Left lobe of liver (tissue), 2 donors: Measurements from ENCODE around the gene GRWD1. TPM values are rescaled to one million over a fixed set of nuclear protein-coding genes. Genes with fewer than 3 reads are reported as not detected.

Experiments
- ATAC-seq: fragments of 200-7000 bp; cut with Tn5 transposase; one replicate; pipeline ENCODE4 v1.9.1; 2020; ENCODE audit warnings: mild to moderate bottlenecking, moderate library complexity
- DNase-seq: peaks from one replicate; pipeline ENCODE4 v3.0.0-alpha.2; 2020; ENCODE audit warnings: low spot score
- total RNA-seq: library from RNA; stranded (reverse); gene quantifications from one replicate; pipeline ENCODE4 v1.2.1, GENCODE V29; 2021
- donor health status: DM: no; HTN: no; CAD: no; lungs with moderate emphysema.
- donor health status: DM: no; HTN: yes; CAD: no.

The GRWD1 gene
- total RNA-seq, 1 donor from 2014 or later = 16.0 TPM

DNA sequence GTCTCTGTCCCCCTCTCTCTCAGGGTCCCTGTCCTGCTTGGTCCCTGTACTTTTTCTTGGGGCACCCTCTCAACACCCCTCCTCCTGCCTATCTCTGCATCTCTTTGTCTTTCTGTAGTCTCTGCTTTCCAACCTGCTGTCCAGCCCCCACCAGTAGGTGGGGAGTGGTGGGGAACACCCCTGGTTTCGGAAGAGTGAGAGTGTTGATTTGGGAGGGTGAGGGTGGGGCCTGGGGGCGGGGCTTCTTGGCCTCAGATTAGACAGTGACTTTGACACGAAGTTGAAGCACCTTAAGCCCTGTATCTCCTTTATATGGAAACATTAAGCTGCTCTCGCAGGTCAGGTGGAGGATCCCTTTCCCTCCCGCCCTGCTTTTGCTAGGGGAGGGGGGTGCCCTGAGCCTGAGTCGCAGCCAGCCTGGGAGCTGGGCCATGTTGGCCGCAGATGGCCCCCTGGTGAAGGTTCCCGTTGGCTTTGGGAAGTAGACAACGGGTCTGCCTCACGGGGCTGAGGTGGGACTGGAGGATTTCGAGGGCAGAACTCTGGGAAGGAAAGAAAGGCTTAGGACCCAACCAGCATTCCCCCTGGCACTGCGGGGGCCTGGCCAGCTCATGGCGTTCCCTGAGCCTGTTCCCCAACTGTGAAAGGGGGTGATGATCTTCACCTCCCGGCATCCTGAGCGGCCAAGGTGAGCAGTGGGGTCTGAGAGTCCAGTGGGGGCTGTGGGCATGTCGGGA, 9.6 kb downstream of the GRWD1 start, which contains the start of gene KCNJ14:
Gene KCNJ14 (plus strand): TSS at position 404 of the 737 bp plus-strand sequence. CDS start 6,151 bp downstream, outside the sequence.
- no peak for ATAC-seq
- DNase-seq = no peak

DNA sequence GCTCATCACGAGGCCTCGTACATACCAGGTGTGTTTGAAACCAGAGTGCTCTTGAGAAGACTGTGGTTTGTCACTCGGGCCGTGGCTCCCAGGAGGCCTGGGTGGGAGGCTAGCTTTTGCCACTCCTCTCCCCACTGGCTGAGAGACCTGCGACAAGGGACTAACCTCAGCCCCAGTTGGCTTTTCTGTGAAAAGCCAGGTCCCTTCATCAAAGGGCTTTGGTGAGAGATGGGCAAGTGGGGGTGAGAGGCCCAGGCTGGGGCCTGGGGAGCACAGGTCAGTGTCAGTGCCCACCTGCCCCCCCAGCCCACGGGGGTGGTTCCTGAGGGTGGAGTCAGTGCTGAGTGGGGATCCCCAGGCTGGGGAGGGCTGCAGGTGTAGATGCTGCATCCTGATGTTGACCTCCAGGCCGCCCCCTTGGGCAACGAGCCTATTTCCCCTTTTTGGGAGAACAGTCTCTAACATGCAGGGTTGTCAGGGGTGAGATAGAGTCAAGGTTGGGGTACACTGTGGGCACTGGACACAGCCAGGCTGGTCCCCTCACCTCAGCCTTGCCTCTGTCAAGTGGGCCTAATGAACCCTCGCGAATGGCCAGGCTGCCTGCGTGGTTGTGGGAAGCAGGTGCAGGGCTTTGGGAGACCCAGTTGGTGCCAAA, 10.3 kb downstream of the GRWD1 start:
- no peak for DNase-seq
- no peak for ATAC-seq

DNA sequence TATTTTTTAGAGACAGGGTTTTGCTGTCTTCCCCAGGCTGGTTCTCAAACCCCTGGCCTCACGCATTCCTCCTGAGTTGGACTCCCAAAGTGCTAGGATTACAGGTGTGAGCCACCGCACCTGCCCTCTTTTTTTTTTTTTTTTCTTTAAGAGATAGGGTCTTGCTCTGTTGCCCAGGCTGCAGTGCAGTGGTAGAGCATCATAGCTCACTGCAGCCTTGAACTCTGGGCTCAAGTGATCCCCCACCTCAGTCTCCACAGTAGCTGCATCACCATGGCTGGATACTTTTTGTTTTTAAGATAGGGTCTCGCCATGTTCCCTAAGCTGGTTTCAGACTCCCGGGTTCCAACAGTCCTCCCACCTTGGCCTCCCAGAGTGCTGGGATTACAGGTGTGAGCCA, 11.1 kb downstream of the GRWD1 start:
- no peak for ATAC-seq
- no peak for DNase-seq

DNA sequence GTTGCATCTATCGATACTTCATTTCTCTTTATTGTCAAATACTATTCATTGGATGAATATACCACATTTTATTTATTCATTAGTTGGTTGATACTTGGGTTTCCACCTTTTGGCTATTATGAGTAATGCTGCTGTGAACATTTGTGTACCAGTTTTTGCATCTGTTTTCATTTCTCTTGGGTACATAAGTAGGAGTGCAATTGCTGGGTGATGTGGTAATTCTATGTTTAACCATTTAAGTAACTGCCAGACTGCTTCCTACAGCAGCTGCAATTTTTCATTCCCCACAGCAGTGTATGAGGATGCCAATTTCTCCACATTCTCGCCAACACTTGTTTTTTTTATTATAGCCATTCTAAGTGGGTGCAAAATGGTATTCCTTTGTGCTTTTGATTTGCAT, 12.2 kb downstream of the GRWD1 start:
- DNase-seq = no peak
- ATAC-seq = no peak

DNA sequence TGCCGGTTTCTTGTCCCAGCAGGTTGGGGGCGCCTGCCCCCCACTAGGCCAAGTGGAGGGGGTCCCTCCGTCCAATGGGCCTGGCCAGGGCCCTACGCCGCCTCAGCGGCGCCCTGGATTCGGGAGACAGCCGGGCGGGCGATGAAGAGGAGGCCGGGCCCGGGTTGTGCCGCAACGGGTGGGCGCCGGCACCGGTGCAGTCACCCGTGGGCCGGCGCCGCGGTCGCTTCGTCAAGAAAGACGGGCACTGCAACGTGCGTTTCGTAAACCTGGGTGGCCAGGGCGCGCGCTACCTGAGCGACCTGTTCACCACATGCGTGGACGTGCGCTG, 15.8 kb downstream of the GRWD1 start:
- ATAC-seq (no peak), DNase-seq (no peak)

DNA sequence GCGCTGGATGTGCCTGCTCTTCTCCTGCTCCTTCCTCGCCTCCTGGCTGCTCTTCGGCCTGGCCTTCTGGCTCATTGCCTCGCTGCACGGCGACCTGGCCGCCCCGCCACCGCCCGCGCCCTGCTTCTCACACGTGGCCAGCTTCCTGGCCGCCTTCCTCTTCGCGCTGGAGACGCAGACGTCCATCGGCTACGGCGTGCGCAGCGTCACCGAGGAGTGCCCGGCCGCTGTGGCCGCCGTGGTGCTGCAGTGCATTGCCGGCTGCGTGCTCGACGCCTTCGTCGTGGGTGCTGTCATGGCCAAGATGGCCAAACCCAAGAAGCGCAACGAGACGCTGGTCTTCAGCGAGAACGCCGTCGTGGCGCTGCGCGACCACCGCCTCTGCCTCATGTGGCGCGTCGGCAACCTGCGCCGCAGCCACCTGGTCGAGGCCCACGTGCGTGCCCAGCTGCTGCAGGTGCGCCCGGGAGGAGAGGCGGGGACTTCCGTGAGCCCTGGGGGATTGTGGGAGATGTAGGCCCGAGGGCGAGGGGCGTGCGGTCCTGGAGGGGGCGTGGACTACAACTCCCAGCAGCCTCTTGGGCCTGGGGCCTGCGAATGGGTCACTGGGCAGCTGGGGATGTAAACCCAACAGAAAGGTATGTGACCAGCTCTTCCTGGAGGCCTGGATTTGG, 16.3 kb downstream of the GRWD1 start:
- DNase-seq (no peak), ATAC-seq (no peak)

DNA sequence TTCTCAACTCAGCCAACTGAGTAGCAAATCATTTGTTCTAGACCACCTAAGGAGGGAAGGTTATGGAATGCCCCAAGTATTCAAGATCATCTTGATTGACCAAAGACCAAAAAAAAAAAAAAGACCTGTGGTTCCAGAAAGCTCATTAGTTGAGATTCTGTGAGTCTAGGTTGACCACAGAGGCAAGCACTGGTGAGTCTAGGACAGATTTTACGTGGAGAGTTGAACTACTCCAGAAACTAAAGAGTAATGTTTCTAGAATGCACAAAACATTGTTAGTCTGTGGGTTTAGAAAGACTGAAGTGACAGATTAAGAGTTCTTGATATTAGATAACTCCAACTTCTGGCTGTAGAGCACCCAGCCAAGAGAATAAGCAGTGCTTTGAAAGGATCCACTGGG, 19.4 kb downstream of the GRWD1 start:
- ATAC-seq = no peak
- no peak for DNase-seq

DNA sequence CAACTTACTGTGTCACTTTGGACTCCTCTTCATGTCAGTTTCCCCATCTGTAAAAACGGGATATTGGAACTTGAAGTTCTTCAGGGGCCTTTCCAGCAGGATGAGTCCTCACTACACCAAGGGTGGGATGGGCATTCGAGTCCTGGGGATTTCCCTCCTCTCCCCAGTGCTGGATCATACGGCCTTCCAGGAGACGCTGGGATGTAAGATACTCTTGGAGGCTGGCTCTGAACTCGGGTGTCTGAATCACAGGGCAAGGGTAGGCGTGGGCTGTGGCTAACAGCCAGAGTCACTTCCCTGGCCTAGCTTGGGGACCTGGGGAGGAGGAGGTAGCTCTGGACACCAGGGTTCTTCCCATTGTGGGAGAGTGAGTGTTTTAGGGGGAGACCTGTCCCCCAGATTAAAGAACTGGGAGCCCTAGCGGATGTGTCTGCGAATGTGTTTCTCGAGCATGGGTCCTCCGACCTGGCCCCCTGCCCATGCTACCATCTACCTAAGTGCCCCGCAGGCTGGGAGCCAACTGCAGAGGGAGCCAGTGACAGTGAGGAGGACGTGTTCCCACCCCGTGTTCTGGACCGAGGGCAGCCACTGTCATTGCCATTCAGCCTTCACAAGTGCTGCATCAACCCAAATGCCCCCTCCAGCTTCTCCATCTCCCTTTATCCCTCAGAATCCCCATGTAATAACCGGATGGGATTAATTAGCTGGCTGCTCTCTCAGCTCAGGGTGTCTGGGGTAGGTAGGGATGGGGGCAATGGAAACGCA, 21.0 kb downstream of the GRWD1 start:
- no peak for DNase-seq

DNA sequence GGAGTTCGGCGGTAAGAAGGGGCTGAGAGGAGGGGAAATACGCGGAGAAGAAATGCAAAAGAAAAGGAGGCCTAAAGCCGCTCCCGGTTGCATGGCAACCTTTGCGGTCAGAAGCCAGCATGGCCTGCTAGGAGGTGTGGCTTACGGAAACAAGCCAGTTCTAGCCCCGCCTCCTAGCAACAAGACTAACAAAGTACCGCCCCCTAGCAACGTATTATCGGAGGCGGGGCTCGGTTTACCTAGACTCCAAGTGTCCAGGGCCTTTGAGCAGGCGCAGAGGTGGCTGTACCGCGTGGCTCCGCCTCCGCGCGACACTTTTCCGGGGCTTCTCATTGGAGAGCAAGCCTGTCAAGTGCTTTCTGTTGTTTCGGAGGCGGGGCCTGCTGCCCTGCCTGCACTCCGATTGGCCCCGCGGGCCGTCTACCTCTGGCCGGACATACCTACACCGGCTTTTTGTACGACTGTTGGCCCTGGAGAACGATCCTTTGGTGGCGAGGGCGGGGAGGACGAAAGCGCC, 23.0 kb downstream of the GRWD1 start:
- ATAC-seq (peak; percentile 91), DNase-seq (peak; percentile 100)

More for the DNA sequence above, 21.0 kb downstream of the GRWD1 start:
- no peak for ATAC-seq

DNA sequence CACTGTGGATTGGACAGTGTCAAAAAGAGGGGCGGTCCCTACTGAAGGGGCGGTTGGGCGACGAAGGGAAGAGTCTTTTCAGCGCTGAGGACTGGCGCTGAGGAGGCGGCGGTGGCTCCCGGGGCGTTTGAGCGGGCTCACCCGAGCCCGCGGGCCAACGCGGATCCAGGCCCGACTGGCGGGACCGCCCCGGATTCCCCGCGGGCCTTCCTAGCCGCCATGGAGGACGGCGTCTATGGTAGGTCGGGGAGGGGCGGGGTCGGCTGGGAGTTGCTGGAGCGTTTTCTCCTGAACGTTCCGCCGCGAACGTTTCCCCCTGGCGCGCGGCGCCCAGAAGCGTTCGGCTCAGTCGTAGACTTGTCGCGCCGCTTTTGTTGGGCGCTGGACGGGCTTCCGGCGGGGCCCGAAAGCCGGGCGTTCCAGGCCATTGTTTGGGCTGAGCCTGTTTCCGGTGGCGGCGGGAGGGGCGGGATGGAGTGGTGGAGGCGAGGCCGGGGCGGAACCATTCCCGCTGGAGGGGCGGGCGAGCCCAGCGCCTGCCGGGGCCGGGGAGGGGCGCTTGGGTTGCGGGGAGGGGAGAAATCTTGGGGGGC, 23.6 kb downstream of the GRWD1 start, which contains the start of gene CYTH2:
Gene CYTH2 (plus strand): TSS at position 81 of the 593 bp plus-strand sequence. CDS start 139 bp downstream, at position 220.
- peak; percentile 81 for DNase-seq
- peak; percentile 63 for ATAC-seq

DNA sequence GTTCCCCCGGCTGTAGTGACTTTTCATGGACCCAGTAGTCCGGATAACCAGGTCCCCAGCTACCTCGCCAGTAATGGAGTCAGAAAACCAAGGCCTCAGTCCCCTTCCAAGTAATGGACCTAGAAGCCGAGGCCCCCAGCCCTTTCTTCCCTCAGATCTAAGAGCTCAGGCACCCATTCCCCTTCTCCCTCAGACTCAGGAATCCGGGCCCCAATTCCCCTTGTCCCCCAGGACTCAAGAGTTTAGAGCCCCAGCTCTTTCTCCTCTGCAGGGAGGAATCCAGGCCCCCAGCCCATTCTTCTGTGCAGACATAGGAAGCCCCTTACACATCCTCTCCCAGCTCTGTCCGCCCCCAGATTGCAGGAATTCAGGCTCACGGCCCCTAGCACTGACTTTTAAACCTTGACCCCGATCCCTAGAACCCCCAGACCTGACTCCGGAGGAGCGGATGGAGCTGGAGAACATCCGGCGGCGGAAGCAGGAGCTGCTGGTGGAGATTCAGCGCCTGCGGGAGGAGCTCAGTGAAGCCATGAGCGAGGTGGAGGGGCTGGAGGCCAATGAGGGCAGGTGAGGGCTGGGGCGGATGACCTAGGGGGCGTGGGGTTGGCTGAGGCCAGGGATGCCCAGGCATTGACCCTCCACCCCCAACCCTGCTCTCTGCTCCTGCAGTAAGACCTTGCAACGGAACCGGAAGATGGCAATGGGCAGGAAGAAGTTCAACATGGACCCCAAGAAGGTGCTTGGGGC, 24.3 kb downstream of the GRWD1 start:
- DNase-seq (no peak), ATAC-seq (no peak)

DNA sequence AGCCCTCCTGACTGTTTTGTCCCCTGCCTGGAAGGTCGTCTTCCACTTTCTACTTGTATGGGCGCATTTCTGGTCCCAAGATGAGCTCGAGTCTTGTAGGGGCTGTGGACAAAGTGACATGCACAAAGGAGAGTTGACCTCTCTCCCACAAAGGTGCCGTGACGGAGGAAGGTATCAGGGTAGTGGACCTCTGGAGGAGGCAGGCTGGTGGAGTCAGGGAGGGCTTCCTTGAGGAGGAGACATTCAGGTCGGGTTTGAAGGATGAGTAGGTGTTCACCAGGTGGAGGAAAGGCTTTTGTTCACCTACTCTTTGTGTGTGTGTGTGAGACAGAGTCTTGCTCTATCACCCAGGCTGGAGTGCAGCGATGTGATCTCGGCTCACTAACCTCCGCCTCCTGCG, 25.1 kb downstream of the GRWD1 start:
- ATAC-seq (no peak), DNase-seq (no peak)

DNA sequence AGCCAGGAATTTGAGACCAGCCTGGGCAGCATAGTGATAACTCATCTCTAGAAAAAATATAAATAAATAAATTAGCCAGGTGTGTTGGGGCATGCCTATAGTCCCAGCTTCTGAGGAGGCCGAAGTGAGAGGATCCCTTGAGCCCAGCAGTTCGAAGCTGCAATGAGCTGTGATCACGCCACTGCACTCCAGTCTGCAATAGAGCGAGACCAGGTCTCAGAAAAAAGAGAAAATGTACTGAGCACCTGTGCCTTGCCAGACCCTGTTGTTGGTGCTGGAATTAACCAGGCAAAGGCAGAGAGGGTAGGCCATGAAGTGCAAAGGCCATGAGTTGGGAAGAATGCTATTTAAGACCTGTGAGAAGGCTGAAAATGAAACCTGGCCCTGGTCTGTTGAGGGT, 26.1 kb downstream of the GRWD1 start:
- DNase-seq (no peak), ATAC-seq (no peak)

DNA sequence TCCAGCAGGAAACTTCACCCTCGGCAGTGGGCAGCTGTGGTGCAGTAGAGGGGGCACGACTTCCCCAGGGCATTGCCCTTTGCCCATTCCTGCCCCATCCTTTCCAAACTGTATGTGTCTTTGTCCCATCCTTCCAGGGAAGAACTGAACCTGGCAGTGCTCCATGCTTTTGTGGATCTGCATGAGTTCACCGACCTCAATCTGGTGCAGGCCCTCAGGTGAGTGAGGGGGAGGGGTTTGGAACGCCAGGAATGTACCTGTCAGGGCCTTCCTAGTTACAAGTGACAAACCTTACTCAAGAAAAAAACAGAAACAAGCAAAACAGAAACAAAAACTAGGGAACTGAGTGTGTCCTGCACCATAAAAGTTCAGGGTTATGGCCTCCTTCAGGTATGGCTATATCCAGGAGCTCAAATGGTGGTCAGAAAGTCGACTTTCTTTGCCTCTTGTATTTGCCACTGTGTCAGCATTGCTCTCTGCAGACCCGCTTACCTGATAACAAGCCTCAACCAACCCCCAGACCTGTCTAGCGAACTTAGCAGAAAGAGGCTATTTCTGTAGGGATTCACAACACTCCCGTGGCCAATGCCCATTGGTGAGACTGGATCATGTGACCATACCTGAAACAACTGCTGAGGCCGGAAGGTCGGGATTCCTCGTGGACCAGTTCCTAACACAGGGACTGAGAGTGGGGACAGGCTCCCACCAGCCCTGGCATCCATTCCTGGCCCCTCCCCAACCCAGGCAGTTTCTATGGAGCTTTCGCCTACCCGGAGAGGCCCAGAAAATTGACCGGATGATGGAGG, 27.6 kb downstream of the GRWD1 start:
- DNase-seq (no peak), ATAC-seq (no peak)

DNA sequence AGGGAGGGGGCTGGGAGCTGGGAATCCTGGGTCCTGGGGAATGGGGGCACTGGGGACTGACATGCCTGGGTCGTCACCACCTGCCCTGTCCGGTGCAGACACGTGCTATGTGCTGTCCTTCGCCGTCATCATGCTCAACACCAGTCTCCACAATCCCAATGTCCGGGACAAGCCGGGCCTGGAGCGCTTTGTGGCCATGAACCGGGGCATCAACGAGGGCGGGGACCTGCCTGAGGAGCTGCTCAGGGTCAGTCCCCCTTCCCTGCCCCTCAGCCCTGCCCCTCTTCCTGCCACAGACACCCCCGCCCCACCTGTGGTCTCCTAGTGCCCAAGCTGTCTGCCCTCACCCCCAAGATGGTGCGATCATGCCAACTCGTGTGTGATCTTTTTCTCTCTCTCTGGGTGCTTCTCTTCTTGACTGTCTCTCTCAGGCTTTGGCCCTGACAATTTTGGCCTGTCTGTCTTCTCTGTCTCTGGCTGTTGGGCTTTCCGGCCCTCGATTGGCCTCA, 28.4 kb downstream of the GRWD1 start:
- DNase-seq = no peak
- no peak for ATAC-seq

DNA sequence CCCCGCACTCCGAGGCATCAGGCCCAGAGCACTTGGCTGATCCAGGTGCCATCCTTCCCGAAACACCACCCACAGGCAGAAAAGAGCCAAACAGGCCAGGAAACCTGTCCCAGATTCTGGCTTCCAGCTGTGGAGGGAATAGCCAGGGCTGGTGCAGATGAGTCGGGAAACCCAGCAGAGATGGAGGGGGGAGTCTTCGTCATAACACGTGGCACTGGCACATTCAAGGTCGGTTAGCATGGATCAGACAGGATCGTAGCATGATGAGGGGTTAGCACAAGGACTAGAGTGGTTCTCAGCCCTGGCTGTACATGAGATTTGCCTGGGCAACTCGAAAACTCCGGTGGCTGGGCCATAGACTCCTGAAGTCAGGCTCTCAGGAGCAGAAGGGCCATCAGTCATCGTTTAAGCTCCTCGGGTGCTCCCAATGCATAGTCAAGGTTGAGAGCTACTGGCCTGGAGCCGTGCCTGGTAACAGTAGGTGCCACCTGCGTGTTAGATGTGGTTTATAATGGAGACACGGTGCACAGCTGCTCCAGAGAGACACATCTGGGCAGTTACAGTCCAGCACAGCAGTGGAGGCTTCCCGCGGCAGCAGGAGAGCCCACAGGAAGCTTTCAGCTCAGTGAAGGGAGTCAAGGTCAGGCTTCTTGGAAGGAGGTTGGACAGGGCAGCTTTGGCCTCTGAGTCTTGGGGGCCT, 29.7 kb downstream of the GRWD1 start:
- no peak for ATAC-seq
- DNase-seq = no peak

DNA sequence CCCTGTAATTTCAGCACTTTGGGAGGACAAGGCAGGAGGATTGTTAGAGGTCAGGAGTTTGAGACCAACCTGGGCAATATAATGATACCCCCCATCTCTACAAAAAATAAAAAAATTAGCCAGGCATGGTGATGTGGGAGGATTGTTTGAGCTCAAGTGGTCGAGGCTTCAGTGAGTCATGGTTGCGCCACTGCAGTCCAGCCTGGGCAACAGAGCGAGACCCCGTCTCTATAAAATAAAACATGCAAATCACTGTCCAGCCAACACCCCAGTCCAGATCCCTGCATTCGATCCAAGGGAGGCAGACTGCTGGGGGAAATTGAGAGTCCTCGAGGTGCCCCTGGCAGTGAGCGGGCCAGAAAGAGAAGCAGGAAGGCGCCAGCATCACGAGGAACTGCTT, 30.4 kb downstream of the GRWD1 start:
- DNase-seq = no peak
- no peak for ATAC-seq

DNA sequence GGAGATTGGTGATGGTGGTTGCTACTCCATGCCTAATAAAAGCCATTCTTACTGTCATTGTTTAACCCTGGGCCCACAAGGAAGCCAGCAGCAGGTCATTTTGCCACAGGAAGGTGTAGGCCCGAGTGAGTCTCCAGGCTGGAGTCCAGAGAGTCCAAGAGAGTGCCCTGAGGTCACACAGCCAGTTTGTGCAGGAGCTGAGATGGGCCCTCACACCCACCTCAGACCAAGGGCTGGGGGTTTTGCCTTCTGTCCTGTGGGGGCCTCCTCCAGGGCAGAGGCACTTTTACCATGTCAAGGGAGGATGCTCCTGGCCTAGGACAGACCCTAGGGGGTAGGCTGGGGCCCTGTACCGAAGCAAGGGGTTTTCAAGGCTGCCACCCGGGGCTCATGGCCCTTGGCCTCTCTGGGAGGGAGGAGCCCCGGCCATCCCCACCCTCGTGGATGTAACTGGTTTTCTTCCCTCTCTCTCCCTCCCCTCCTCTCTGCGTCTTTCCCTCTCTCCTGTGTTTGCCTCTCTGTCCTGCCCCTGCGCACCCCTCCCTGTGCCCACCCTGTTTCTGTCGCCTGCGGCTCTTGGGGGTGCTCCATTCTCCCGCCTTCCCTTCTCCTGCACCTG, 31.4 kb downstream of the GRWD1 start:
- DNase-seq (no peak), ATAC-seq (no peak)
